Prostate gland (tissue), 2 donors: ENCODE results near the gene GALNT4. TPM values are rescaled to one million over a fixed set of nuclear protein-coding genes. Genes with fewer than 3 reads are reported as not detected.

ENCODE experiments used
- DNase-seq: peaks from one replicate; pipeline ENCODE4 v3.0.0-alpha.2; 2019; ENCODE audit warnings: low spot score
- H3K27ac ChIP-seq, 2 donors: fragments of 200-600 bp; sonication (generic); 2 replicates each; pipeline ENCODE4 v1.5.1; 2017 to 2019
- H3K27me3 ChIP-seq: fragments of 200-600 bp; sonication (generic); replicated peaks from 2 replicates; pipeline ENCODE4 v1.5.1; 2019; ENCODE audit not compliant: insufficient read depth
- H3K36me3 ChIP-seq, 2 donors: fragments of 200-600 bp; sonication (generic); 1 replicate in 1 of 2; 2 replicates in 1 of 2; pipeline versions ENCODE4 v1.5.1 to v1.8.1; 2017 to 2019
- H3K4me1 ChIP-seq: fragments of 200-600 bp; sonication (generic); replicated peaks from 2 replicates; pipeline ENCODE4 v1.5.1; 2019
- H3K4me3 ChIP-seq, 2 donors: fragments of 200-600 bp; sonication (generic); 2 replicates each; pipeline ENCODE4 v1.5.1; 2017 to 2019
- H3K9me3 ChIP-seq: fragments of 200-600 bp; sonication (generic); 2 replicates; pipeline ENCODE4 v1.5.1; 2017
- CTCF ChIP-seq, 4 experiments: fragments of 200-600 bp in 2 of 4; fragments of 450-650 bp in 2 of 4; sonication (generic) in 2 of 4; IDR thresholded peaks; 1 replicate in 3 of 4; 2 replicates in 1 of 4; pipeline ENCODE4 v1.5.1; 2016 to 2019; ENCODE audit warnings: antibody characterized with exemption in 4 of 4, mild to moderate bottlenecking in 2 of 4, moderate library complexity in 2 of 4
- POLR2A ChIP-seq: fragments of 450-650 bp; IDR thresholded peaks from one replicate; pipeline ENCODE4 v1.6.1; 2016; ENCODE audit warnings: antibody characterized with exemption, mild to moderate bottlenecking
- POLR2AphosphoS5 ChIP-seq: sonication (generic); formaldehyde crosslinking; IDR thresholded peaks from one replicate; pipeline ENCODE4 v1.6.1; 2017; ENCODE audit warnings: antibody characterized with exemption
- WGBS: methylation state at CpG from one replicate; pipeline ENCODE4 v1.1.5; 2018; 5-methylcytosine and 5-hydroxymethylcytosine counted together
- intact Hi-C: fragments of 100-400 bp; cut with DNase I; formaldehyde crosslinking; loops from one replicate; pipeline ENCODE4 v1.14.2; 2022
- total RNA-seq, 2 donors: library from RNA; depleted of rRNA; stranded (reverse); fragments of >200 nt; gene quantifications; one replicate each; pipeline ENCODE4 v1.1.0, GENCODE V29; 2016

The GALNT4 gene
- total RNA-seq, 2 donors from 2014 or later, result 4.1 to 8.4 TPM

- H3K9me3 ChIP-seq, result no peaks in the 10 kb centered on the region
- no peaks in the 10 kb centered on the region for H3K36me3 ChIP-seq
- no peak overlapping the region for H3K27ac ChIP-seq
- H3K27me3 ChIP-seq, result no peaks in the 10 kb centered on the region
- no peak overlapping the region for H3K4me3 ChIP-seq
- intact Hi-C loops, result no loop called here
- WGBS, result 78% methylated on average over 4 of the region's 4 CpGs
- TF ChIP-seq POLR2AphosphoS5, result no peak
- no peak for TF ChIP-seq POLR2A
- TF ChIP-seq CTCF (IDR thresholded peaks at IDR 0.05), result no peak
- H3K4me1 ChIP-seq, result no peaks in the 10 kb centered on the region
- no peak for DNase-seq
Observed at GRCh38 chr12:89497467-89497866, 27.1 kb downstream of the GALNT4 start.

GRCh38 chr12:89497005-89497404 lies 27.6 kb downstream of the GALNT4 start:
- TF ChIP-seq POLR2A (no peak), CTCF (IDR thresholded peaks at IDR 0.05) (no peak), POLR2AphosphoS5 (no peak)
- no peak for DNase-seq
- Histone ChIP-seq H3K36me3 (no peaks in the 10 kb centered on the region), H3K9me3 (no peaks in the 10 kb centered on the region), H3K27me3 (no peaks in the 10 kb centered on the region), H3K4me1 (no peaks in the 10 kb centered on the region), H3K4me3 (no peak overlapping the region), H3K27ac (no peak overlapping the region)
- 70% methylated on average over 4 of the region's 4 CpGs for WGBS
- intact Hi-C loops, result no loop called here

- intact Hi-C loops, result no loop called here
- no peak for DNase-seq
- Histone ChIP-seq H3K27me3 (no peaks in the 10 kb centered on the region), H3K4me1 (no peaks in the 10 kb centered on the region), H3K9me3 (no peaks in the 10 kb centered on the region), H3K4me3 (no peak overlapping the region), H3K36me3 (no peaks in the 10 kb centered on the region), H3K27ac (no peak overlapping the region)
- WGBS, result 94% methylated on average over 9 of the region's 9 CpGs
- no peak for TF ChIP-seq POLR2A
- TF ChIP-seq POLR2AphosphoS5, result no peak
- no peak for TF ChIP-seq CTCF (IDR thresholded peaks at IDR 0.05)
Observed at GRCh38 chr12:89494411-89495231, 30.0 kb downstream of the GALNT4 start.

- H3K27ac ChIP-seq, result no peak overlapping the region
- H3K9me3 ChIP-seq, result no peaks in the 10 kb centered on the region
- DNase-seq, result no peak
- no peaks in the 10 kb centered on the region for H3K36me3 ChIP-seq
- no peaks in the 10 kb centered on the region for H3K4me1 ChIP-seq
- no peaks in the 10 kb centered on the region for H3K27me3 ChIP-seq
- H3K4me3 ChIP-seq, result no peak overlapping the region
- TF ChIP-seq POLR2A (no peak), POLR2AphosphoS5 (no peak), CTCF (IDR thresholded peaks at IDR 0.05) (no peak)
- 91% methylated on average over 5 of the region's 5 CpGs for WGBS
- intact Hi-C loops, result no loop called here
Observed at GRCh38 chr12:89493670-89494302, 30.8 kb downstream of the GALNT4 start.
